Activated B cell treated with CpG ODN at 0.5 μM for 24 hours (primary cell): ENCODE data around the gene HBS1L. TPM values are rescaled to one million over a fixed set of nuclear protein-coding genes. Genes with fewer than 3 reads are reported as not detected.
"Not testable (repeated sequence)": the region's sequence is repeated elsewhere in the genome, so short reads cannot be mapped to it uniquely, and the experiment has no call there.

Experiments used
- ATAC-seq: fragments of 200-7000 bp; cut with Tn5 transposase; one replicate; pipeline ENCODE4 v1.10.0; 2021; ENCODE audit warnings: low read depth, mild to moderate bottlenecking, moderate library complexity
- CTCF ChIA-PET: fragments of 350-600 bp; sonication (Branson Sonifier 250); formaldehyde crosslinking; loops from one replicate; lab custom pipeline; 2021; ENCODE audit warnings: antibody characterized with exemption; lab: Charles Lee
- POLR2A ChIA-PET: fragments of 350-600 bp; sonication (Branson Sonifier 250); formaldehyde crosslinking; loops from one replicate; lab custom pipeline; 2021; ENCODE audit warnings: antibody characterized with exemption; lab: Charles Lee
- DNase-seq: peaks from one replicate; pipeline ENCODE4 v3.0.0; 2022
- H3K27ac Mint-ChIP-seq: one replicate; pipeline ENCODE4 v1.8.0; 2020; ENCODE audit warnings: mixed read lengths
- H3K27me3 Mint-ChIP-seq: one replicate; pipeline ENCODE4 v1.8.0; 2021; ENCODE audit warnings: mixed read lengths
- H3K36me3 Mint-ChIP-seq: one replicate; pipeline ENCODE4 v1.8.0; 2021; ENCODE audit warnings: low read depth, mixed read lengths
- H3K4me1 Mint-ChIP-seq: one replicate; pipeline ENCODE4 v1.8.0; 2021; ENCODE audit warnings: mixed read lengths
- H3K4me3 Mint-ChIP-seq: one replicate; pipeline ENCODE4 v1.8.0; 2020; ENCODE audit warnings: mild to moderate bottlenecking, mixed read lengths
- H3K9me3 Mint-ChIP-seq: one replicate; pipeline ENCODE4 v1.8.0; 2020; ENCODE audit warnings: mixed read lengths
- intact Hi-C: fragments of 100-400 bp; cut with micrococcal nuclease; formaldehyde crosslinking; loops from one replicate; pipeline ENCODE4 v1.15.1; 2024
- total RNA-seq: library from RNA; stranded (reverse); gene quantifications from 2 replicates; pipeline ENCODE4 v1.2.3, GENCODE V29; 2022
- TF ChIP-seq, protein P1 (sequence below): fragments of 200-600 bp; IDR thresholded peaks from one replicate; pipeline ENCODE4 v1.8.0; 2022; ENCODE audit warnings: antibody characterized with exemption, mild to moderate bottlenecking

The HBS1L gene
- total RNA-seq, 1 donor from 2014 or later = 67.5 TPM

DNA sequence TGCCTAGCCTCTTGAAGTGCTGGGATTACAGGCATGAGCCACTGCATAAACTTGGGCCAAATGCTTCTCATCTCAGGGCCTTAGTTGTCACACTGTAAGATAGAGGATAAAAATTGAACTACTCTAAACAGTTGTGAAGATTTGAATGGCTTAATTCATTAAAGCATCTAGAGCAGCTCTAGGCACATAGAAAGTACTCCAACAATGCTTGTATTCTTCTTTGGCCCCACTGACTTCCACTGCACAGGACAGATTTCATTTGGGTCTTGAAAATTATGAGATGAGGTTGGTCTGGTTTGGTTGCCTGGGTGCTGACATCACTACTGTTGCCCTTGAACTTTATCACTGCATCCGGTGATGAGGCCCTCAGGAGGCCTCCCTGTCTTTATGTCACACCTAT, 10.0 kb upstream of the HBS1L start:
- Mint-ChIP-seq H3K9me3 (no peaks in the 10 kb centered on the region), H3K4me1 (peaks cover 14% of the 10 kb centered on the region), H3K4me3 (no peak overlapping the region), H3K36me3 (no peaks in the 10 kb centered on the region), H3K27ac (no peak overlapping the region), H3K27me3 (no peaks in the 10 kb centered on the region)
- ATAC-seq (no peak), DNase-seq (no peak)
- CTCF ChIA-PET = no interaction called here
- intact Hi-C loops = no loop called here
- POLR2A ChIA-PET = no interaction called here
- TF ChIP-seq, protein P1, sequence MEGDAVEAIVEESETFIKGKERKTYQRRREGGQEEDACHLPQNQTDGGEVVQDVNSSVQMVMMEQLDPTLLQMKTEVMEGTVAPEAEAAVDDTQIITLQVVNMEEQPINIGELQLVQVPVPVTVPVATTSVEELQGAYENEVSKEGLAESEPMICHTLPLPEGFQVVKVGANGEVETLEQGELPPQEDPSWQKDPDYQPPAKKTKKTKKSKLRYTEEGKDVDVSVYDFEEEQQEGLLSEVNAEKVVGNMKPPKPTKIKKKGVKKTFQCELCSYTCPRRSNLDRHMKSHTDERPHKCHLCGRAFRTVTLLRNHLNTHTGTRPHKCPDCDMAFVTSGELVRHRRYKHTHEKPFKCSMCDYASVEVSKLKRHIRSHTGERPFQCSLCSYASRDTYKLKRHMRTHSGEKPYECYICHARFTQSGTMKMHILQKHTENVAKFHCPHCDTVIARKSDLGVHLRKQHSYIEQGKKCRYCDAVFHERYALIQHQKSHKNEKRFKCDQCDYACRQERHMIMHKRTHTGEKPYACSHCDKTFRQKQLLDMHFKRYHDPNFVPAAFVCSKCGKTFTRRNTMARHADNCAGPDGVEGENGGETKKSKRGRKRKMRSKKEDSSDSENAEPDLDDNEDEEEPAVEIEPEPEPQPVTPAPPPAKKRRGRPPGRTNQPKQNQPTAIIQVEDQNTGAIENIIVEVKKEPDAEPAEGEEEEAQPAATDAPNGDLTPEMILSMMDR = no peak

GRCh38 chr6:135063926-135064325, 9.3 kb upstream of the HBS1L start:
- Mint-ChIP-seq H3K36me3 (no peaks in the 10 kb centered on the region), H3K27ac (no peak overlapping the region), H3K9me3 (no peaks in the 10 kb centered on the region), H3K4me3 (no peak overlapping the region), H3K27me3 (no peaks in the 10 kb centered on the region), H3K4me1 (peaks cover 14% of the 10 kb centered on the region)
- intact Hi-C loops = no loop called here
- TF ChIP-seq, protein P1 = no peak
- ATAC-seq (no peak), DNase-seq (no peak)
- ChIA-PET POLR2A (no interaction called here), CTCF (interaction anchor here (1.3 kb wide), 1 partner anchor 25 kb away, joined by 3 read pairs; no protein-coding TSS in a partner anchor)

- TF ChIP-seq, protein P1 = no peak
- peaks cover 14% of the 10 kb centered on the region for H3K4me1 Mint-ChIP-seq
- no peaks in the 10 kb centered on the region for H3K27me3 Mint-ChIP-seq
- POLR2A ChIA-PET = interaction anchor here (0.7 kb wide), 1 partner anchor 24 kb away, joined by 3 read pairs; no protein-coding TSS in a partner anchor
- DNase-seq (no peak), ATAC-seq (no peak)
- H3K4me3 Mint-ChIP-seq = no peak overlapping the region
- H3K36me3 Mint-ChIP-seq = no peaks in the 10 kb centered on the region
- no peaks in the 10 kb centered on the region for H3K9me3 Mint-ChIP-seq
- intact Hi-C loops = no loop called here
- CTCF ChIA-PET = interaction anchor here (1.3 kb wide), 1 partner anchor 23 kb away, joined by 3 read pairs; no protein-coding TSS in a partner anchor
- no peak overlapping the region for H3K27ac Mint-ChIP-seq
These were observed 8.1 kb upstream of the HBS1L start for GRCh38 chr6:135062735-135063134.

GRCh38 chr6:135060076-135060475, 5.5 kb upstream of the HBS1L start:
- ChIA-PET POLR2A (interaction anchor here (0.6 kb wide), 1 partner anchor 147 kb away, joined by 4 read pairs; no protein-coding TSS in a partner anchor), CTCF (no interaction called here)
- H3K36me3 Mint-ChIP-seq = no peaks in the 10 kb centered on the region
- TF ChIP-seq, protein P1 = no peak
- intact Hi-C loops = no loop called here
- H3K27ac Mint-ChIP-seq = no peak overlapping the region
- H3K9me3 Mint-ChIP-seq = no peaks in the 10 kb centered on the region
- DNase-seq (no peak), ATAC-seq (no peak)
- no peak overlapping the region for H3K4me3 Mint-ChIP-seq
- no peaks in the 10 kb centered on the region for H3K27me3 Mint-ChIP-seq
- H3K4me1 Mint-ChIP-seq = peaks cover 10% of the 10 kb centered on the region

DNA sequence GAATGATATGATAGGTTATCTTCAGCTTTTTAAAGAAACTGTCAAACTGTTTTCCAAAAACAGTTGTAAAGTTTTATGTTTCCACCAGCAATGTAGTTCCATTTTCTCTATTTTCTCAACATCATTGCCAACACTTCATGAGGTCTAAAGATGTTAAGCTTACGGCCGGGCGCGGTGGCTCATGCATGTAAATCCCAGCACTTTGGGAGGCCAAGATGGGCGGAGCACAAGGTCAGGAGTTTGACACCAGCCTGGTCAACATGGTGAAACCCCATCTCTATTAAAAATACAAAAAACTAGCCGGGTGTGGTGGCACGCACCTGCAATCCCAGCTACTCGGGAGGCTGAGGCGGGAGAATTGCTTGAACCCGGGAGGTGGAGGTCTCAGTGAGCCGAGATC, 3.7 kb upstream of the HBS1L start:
- H3K4me3 Mint-ChIP-seq, H3K9me3 Mint-ChIP-seq, H3K27ac Mint-ChIP-seq, DNase-seq, CTCF ChIA-PET, H3K27me3 Mint-ChIP-seq, POLR2A ChIA-PET, ATAC-seq: not testable (repeated sequence)
- peaks cover 10% of the 10 kb centered on the region for H3K36me3 Mint-ChIP-seq
- H3K4me1 Mint-ChIP-seq = peaks cover 27% of the 10 kb centered on the region
- intact Hi-C loops = loop anchor here (5.0 kb wide), 1 partner anchor 821 kb away; no protein-coding TSS in a partner anchor

- POLR2A ChIA-PET = no interaction called here
- Mint-ChIP-seq H3K9me3 (no peaks in the 10 kb centered on the region), H3K27ac (no peak overlapping the region), H3K4me1 (peaks cover 30% of the 10 kb centered on the region), H3K27me3 (no peaks in the 10 kb centered on the region), H3K36me3 (peaks cover 13% of the 10 kb centered on the region), H3K4me3 (no peak overlapping the region)
- DNase-seq (no peak), ATAC-seq (no peak)
- CTCF ChIA-PET = no interaction called here
- intact Hi-C loops = loop anchor here (5.0 kb wide), 1 partner anchor 819 kb away; no protein-coding TSS in a partner anchor
- TF ChIP-seq, protein P1 = no peak
These were observed 2.0 kb upstream of the HBS1L start for GRCh38 chr6:135056632-135057031.
